ENCODE measurements around the gene NKAIN2.

Gene NKAIN2

DNA sequence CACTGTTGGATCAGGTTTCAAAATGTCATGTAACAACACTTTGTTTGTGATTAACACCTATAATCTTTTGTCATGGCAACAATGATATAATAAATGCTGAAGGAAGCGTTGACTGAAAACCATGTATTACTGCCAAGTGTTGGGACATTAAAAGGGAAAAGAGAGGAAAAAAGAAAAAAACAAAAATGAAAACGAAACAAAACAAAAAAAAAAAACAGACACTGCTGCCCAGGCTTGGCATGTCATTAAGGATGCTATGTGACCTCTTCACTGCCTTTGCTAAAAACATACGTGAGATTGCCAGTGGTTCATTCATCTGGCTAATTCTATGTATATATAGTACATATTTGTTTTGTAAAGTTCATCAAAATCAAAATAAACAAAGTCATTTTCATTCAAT, 641.9 kb downstream of the NKAIN2 start:
- Histone ChIP-seq H3K4me3 (ENCODE audit: insufficient read depth, low read length, poor library complexity, severe bottlenecking) (no peak overlapping the region), H3K27ac (ENCODE audit: low read depth, low read length) (no peak overlapping the region), H3K36me3 (ENCODE audit: low read length) (no peaks in the 10 kb centered on the region), H3F3A (ENCODE audit: insufficient read depth) (no peaks in the 10 kb centered on the region), H4K20me1 (ENCODE audit: low read depth, low read length) (no peaks in the 10 kb centered on the region), H3K27me3 (ENCODE audit: low read length) (no peaks in the 10 kb centered on the region), H3K4me2 (ENCODE audit: low read depth, low read length, poor library complexity, severe bottlenecking) (no peak overlapping the region), H3K9me2 (replicated peaks; ENCODE audit: insufficient read depth, low read length) (no peaks in the 10 kb centered on the region), H3K9ac (ENCODE audit: low read length) (no peak overlapping the region), H3K79me2 (ENCODE audit: insufficient read depth, low read length) (no peaks in the 10 kb centered on the region), H3K9me3 (ENCODE audit: insufficient read depth, low read length) (no peaks in the 10 kb centered on the region), H2AFZ (ENCODE audit: low read depth, low read length, severe bottlenecking) (no peak overlapping the region)
- TF ChIP-seq, protein P1, sequence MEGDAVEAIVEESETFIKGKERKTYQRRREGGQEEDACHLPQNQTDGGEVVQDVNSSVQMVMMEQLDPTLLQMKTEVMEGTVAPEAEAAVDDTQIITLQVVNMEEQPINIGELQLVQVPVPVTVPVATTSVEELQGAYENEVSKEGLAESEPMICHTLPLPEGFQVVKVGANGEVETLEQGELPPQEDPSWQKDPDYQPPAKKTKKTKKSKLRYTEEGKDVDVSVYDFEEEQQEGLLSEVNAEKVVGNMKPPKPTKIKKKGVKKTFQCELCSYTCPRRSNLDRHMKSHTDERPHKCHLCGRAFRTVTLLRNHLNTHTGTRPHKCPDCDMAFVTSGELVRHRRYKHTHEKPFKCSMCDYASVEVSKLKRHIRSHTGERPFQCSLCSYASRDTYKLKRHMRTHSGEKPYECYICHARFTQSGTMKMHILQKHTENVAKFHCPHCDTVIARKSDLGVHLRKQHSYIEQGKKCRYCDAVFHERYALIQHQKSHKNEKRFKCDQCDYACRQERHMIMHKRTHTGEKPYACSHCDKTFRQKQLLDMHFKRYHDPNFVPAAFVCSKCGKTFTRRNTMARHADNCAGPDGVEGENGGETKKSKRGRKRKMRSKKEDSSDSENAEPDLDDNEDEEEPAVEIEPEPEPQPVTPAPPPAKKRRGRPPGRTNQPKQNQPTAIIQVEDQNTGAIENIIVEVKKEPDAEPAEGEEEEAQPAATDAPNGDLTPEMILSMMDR (IDR thresholded peaks at IDR 0.05; ENCODE audit: insufficient read depth, low read length, poor library complexity, severe bottlenecking): no peak
- TF ChIP-seq EZH2phosphoT487 (conservative IDR thresholded peaks at IDR 0.05; ENCODE audit: low read length): no peak

DNA sequence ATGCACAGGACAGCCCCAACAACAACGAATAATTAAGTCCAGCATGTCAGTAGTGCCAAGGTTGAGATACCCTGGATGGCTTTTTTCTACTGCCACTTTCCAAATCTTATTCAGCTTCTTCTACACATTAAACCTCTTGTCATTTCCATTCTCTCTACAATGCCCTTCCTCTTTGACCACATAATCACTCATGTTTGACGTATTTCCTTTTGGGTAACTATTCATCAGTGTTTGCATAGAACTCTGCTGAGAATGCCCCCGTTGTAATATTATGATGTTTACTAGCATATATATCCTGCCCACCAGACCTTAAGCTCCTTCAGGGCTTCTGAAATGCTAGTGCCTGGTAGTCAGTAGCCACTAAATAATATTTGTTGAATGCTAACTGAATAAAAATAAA, 643.3 kb downstream of the NKAIN2 start:
- H2AFZ ChIP-seq (ENCODE audit: low read depth, low read length, severe bottlenecking): no peak overlapping the region
- H3K27me3 ChIP-seq (ENCODE audit: low read length): no peaks in the 10 kb centered on the region
- H3K9me2 ChIP-seq (replicated peaks; ENCODE audit: insufficient read depth, low read length): no peaks in the 10 kb centered on the region
- H3K79me2 ChIP-seq (ENCODE audit: insufficient read depth, low read length): no peaks in the 10 kb centered on the region
- no peak overlapping the region for H3K4me2 ChIP-seq (ENCODE audit: low read depth, low read length, poor library complexity, severe bottlenecking)
- H3K9me3 ChIP-seq (ENCODE audit: insufficient read depth, low read length): no peaks in the 10 kb centered on the region
- H3K27ac ChIP-seq (ENCODE audit: low read depth, low read length): no peak overlapping the region
- H3K4me3 ChIP-seq (ENCODE audit: insufficient read depth, low read length, poor library complexity, severe bottlenecking): no peak overlapping the region
- H3K9ac ChIP-seq (ENCODE audit: low read length): no peak overlapping the region
- TF ChIP-seq, protein P1 (IDR thresholded peaks at IDR 0.05; ENCODE audit: insufficient read depth, low read length, poor library complexity, severe bottlenecking): no peak
- no peak for TF ChIP-seq EZH2phosphoT487 (conservative IDR thresholded peaks at IDR 0.05; ENCODE audit: low read length)
- H4K20me1 ChIP-seq (ENCODE audit: low read depth, low read length): no peaks in the 10 kb centered on the region
- H3F3A ChIP-seq (ENCODE audit: insufficient read depth): no peaks in the 10 kb centered on the region
- H3K36me3 ChIP-seq (ENCODE audit: low read length): no peaks in the 10 kb centered on the region

DNA sequence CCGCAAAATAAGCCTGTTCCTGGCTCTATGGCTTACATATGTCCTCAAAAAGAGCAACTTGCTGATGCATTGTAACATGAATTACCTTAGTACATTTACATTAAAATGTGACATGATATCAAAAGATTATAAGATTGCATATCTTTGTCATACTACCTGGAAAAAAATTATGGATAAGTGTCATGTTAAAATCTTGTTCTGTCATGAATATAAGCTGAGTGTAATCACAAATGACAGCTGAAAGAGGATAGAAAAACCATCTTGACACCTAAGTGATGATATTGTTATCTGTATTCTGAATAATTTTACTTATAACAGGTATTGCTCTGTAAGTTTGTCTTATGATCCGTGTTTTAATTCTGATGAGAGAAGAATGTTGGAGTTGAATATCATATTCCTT, 655.6 kb downstream of the NKAIN2 start:
- Histone ChIP-seq H4K20me1 (ENCODE audit: low read depth, low read length) (no peaks in the 10 kb centered on the region), H3K36me3 (ENCODE audit: low read length) (no peaks in the 10 kb centered on the region), H3K9me3 (ENCODE audit: insufficient read depth, low read length) (no peaks in the 10 kb centered on the region), H3K4me2 (ENCODE audit: low read depth, low read length, poor library complexity, severe bottlenecking) (no peak overlapping the region), H3K9ac (ENCODE audit: low read length) (no peak overlapping the region), H3F3A (ENCODE audit: insufficient read depth) (no peaks in the 10 kb centered on the region), H3K9me2 (replicated peaks; ENCODE audit: insufficient read depth, low read length) (no peaks in the 10 kb centered on the region), H3K4me3 (ENCODE audit: insufficient read depth, low read length, poor library complexity, severe bottlenecking) (no peak overlapping the region), H2AFZ (ENCODE audit: low read depth, low read length, severe bottlenecking) (no peak overlapping the region), H3K79me2 (ENCODE audit: insufficient read depth, low read length) (no peaks in the 10 kb centered on the region), H3K27me3 (ENCODE audit: low read length) (no peaks in the 10 kb centered on the region), H3K27ac (ENCODE audit: low read depth, low read length) (no peak overlapping the region)
- no peak for TF ChIP-seq EZH2phosphoT487 (conservative IDR thresholded peaks at IDR 0.05; ENCODE audit: low read length)
- TF ChIP-seq, protein P1 (IDR thresholded peaks at IDR 0.05; ENCODE audit: insufficient read depth, low read length, poor library complexity, severe bottlenecking): no peak
